Pulmonary artery endothelial cell (primary cell): ENCODE data around the gene TBC1D10B. TPM values are rescaled to one million over a fixed set of nuclear protein-coding genes. Genes with fewer than 3 reads are reported as not detected.
"Not testable (repeated sequence)": the region's sequence is repeated elsewhere in the genome, so short reads cannot be mapped to it uniquely, and the experiment has no call there.

ENCODE experiments used
- DNase-seq: peaks from one replicate; pipeline ENCODE4 v3.0.0-alpha.2; 2011; ENCODE audit warnings: low read depth, low spot score
- total RNA-seq: library from RNA; depleted of rRNA; stranded (reverse); fragments of >200 nt; gene quantifications from 2 replicates; pipeline ENCODE4 v1.2.3, GENCODE V29; 2014

The TBC1D10B gene
- total RNA-seq, 1 donor from 2014 or later: 32.2 TPM

DNA sequence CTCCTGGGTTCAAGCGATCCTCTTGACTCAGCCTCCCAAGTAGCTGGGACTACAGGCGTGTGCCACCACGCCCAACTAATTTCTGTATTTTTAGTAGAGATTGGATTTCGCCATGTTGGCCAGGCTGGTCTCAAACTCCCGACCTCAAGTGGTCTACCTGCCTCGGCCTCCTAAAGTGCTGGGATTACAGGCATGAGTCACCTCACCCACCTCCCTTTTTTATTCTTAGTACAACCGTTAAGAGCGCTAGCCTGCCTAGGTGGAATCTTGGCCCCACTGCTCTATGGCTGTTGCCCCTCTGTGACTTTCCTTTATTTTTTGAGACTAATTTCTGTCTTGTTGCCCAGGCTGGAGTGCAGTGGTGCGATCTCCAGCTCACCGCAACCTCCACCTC is 32.3 kb downstream of the TBC1D10B start:
- not testable (repeated sequence) for DNase-seq

DNA sequence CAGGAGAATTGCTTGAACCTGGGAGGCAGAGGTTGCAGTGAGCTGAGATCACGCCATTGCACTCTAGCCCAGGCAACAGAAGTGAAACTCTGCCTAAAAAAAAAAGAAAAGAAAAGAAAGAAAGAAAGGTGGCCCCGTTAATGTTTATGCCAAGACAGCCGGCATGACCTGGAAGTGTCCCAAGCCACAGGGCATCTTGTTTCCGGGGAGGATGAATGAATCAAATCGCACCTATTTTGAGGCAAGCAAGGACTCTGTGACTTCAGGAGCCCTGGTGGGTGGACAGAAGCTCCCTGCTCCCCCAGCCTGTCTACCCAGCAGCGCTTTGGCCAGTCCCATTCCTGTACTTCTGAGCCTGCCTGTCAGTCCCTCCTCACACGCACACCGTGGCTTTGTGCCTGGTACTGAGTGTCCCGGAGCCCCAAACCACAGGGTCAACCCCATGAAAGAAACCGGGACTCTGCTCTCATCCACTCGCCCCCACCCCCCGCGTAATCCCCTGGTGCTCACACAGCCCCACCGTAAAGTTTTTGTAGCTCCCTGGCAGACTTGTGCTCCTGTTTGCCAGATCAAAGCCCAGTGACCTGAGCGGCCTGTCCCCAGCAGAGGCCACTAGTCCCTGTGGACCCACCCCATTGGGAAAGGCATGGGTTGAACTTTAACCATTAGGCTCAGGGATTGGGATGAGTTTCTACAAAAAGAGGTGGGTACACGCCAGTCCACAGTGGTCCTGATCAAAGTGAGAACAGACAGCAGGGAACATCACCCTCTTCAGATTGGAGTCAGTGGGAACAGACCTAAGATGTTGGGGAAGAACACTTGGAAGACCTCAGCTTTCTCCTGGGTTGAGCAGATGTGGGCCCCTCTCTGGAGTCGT is 34.5 kb downstream of the TBC1D10B start:
- no peak for DNase-seq

DNA sequence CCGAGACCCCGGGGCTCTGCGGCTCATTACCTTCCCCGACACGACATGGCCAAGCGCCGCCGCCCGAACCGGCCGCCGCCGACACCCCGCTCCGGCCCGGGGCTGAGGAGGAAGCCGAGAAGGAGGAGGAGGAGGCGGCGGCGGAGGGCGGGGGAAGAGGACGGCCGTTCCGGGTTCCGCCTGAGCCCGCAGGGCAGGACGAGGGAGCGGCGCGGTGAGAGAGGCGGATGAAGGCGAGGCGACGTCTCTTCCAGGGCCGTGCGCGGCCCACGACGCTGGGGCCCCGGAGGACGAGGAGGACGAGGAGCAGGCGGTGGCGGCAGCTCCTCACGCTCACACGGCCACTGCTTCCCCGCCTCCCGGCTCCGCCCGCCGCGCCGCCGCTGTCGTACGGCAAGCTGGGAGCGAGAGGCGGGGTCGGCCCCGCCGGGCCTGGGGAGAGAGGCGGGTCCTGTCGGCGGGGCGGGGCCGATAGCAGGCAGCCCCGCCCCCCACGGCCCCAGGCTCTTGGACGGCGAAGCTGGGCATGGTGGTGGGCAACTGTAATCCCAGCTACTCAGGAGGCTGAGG is 35.2 kb downstream of the TBC1D10B start:
- not testable (repeated sequence) for DNase-seq

DNA sequence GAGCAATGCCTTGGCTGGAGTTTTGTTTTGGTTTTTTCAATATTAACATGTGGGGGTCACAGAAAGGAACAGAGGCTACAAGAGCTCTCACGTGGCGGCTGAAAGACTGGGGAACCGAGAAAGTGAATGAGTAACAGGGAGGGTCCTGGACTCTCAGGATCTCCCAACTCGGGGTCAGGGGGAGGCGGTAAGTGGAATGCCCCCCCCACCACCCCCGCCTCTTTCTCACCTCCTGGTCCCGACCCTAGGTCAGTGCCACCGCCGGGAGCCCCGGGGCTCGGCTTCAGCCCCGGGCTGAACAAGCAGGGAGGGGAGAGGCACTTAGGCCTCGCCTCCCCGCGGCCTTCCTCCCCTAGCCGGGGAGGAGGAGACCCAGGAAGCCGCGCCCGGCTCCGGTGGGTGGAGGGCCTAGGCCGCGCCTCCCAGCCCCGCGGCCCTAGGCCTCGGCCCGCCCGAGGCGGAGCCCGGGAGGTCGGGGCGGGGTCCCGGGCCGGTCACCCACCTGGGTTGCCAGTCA is 35.8 kb downstream of the TBC1D10B start:
- DNase-seq: not testable (repeated sequence)

DNA sequence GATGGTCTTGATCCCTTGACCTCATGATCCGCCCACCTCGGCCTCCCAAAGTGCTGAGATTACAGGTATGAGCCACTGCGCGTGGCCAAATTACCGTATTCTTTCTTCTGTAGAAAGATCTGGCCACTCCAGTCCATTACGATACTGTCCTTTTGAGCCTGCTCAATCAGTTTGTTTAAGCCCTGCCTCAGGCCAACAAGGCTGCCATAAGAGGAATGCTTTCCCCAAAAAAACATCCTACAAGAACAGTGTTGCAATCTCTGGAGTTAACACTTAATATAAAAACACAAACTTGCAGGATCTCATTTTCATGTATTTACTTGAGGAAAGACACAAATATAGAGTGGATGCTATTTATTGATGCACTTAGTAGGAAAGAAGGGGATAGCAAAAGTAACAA is 46.1 kb downstream of the TBC1D10B start:
- not testable (repeated sequence) for DNase-seq

DNA sequence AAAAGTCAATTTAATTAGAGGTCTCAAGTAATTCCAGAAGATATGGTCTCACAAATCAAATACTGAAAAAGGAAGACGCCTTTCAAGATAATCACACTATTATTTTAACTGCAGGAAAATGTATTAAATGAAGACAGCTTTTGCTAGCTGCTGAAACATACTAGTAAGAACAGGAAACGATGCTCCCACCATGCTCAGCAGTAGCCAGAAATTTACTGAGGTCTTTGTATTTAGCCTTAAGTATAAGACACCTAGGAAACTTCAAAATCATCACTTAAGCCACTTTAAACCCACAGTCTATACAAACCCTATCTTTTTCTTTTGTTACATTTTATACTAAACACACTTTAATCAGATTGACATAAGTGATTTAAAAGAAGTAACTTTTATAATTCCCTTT is 51.6 kb downstream of the TBC1D10B start:
- not testable (repeated sequence) for DNase-seq

DNA sequence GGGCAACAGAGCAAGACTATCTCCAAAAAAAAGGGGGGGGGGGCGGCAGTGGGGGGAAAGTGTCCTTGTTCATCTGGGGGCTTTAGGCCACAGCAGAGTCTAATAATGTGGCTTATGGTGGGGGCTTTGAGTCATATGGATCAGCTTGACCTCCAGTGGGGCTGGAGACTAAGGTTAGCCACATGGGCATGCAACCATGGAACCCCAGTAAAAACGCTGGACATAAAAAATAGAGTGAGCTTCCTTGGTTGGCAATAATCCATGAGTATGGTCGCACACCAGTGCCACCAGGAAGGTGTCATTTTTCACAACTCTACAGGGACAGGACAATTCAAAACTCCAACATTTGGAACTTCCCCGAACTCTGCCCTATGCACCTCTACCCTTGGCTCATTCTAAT is 59.4 kb downstream of the TBC1D10B start:
- not testable (repeated sequence) for DNase-seq

DNA sequence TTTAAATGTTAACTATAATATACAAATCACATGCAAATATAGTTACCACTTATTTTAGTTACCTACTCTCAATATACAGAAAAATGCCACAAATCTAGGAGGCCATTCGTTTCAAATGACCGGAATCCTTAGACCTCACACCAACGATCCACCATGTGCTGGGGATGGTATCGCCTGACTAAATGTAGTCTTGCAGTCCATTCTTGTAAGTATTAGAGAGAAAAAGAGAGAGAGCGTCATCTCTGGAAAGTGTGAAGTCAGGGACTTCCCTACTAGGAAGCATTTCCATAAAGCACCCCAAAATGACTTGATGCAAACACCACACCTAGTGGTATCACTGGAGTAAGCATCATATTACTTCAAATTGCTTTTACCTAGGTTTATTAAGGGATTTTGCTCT is 61.0 kb downstream of the TBC1D10B start:
- not testable (repeated sequence) for DNase-seq

Other genes starting within 250 kb of the TBC1D10B start
- 36.6 and 43.7 TPM in 2 replicates for gene MAPK3, start 247.3 kb downstream of the TBC1D10B start, total RNA-seq
- 1.8 and 2.0 TPM in 2 replicates for gene CORO1A, start 186.9 kb downstream of the TBC1D10B start, total RNA-seq
- 19.9 and 25.6 TPM in 2 replicates for gene BOLA2B, start 176.8 kb downstream of the TBC1D10B start, total RNA-seq
- 30.5 and 55.9 TPM in 2 replicates for gene SLX1A, start 176.6 kb downstream of the TBC1D10B start, total RNA-seq
- 1.6 and 2.5 TPM in 2 replicates for gene SULT1A3, start 171.2 kb downstream of the TBC1D10B start, total RNA-seq
- 0.46 and 1.4 TPM in 2 replicates for gene NPIPB13, start 122.0 kb downstream of the TBC1D10B start, total RNA-seq
- 34.6 and 43.3 TPM in 2 replicates for gene CD2BP2, start 15.2 kb downstream of the TBC1D10B start, total RNA-seq
- not detected in 2 replicates for gene MYL11, start 4.3 kb upstream of the TBC1D10B start, total RNA-seq
- gene SEPTIN1, start 12.1 kb upstream of the TBC1D10B start, total RNA-seq: 0.13 TPM in 1 of 2 replicates, not detected in the other
- gene ZNF48, start 24.9 kb upstream of the TBC1D10B start, total RNA-seq: 13.6 and 15.6 TPM in 2 replicates
- gene ZNF771, start 37.1 kb upstream of the TBC1D10B start, total RNA-seq: 7.9 and 8.4 TPM in 2 replicates
- 37.5 and 38.2 TPM in 2 replicates for gene DCTPP1, start 59.5 kb upstream of the TBC1D10B start, total RNA-seq
- gene SEPHS2, start 75.4 kb upstream of the TBC1D10B start, total RNA-seq: 16.6 and 18.3 TPM in 2 replicates
- gene ITGAL, start 102.2 kb upstream of the TBC1D10B start, total RNA-seq: under 0.01 TPM in 1 of 2 replicates, not detected in the other
- gene ZNF768, start 156.1 kb upstream of the TBC1D10B start, total RNA-seq: 21.2 and 21.6 TPM in 2 replicates
- 5.7 and 7.0 TPM in 2 replicates for gene ZNF747, start 164.4 kb upstream of the TBC1D10B start, total RNA-seq
- 4.3 and 4.5 TPM in 2 replicates for gene ZNF764, start 187.9 kb upstream of the TBC1D10B start, total RNA-seq
- 6.7 and 7.4 TPM in 2 replicates for gene ZNF688, start 201.2 kb upstream of the TBC1D10B start, total RNA-seq
- 8.0 and 9.4 TPM in 2 replicates for gene ZNF785, start 215.2 kb upstream of the TBC1D10B start, total RNA-seq
- gene ZNF689, start 239.9 kb upstream of the TBC1D10B start, total RNA-seq: 4.3 and 5.0 TPM in 2 replicates